Retina (tissue), 1 donor: Measurements from ENCODE around the gene VRK2.
"Not testable (repeated sequence)": the region's sequence is repeated elsewhere in the genome, so short reads cannot be mapped to it uniquely, and the experiment has no call there.

Experiments
- DNase-seq: peaks from one replicate; pipeline ENCODE4 v3.0.0-alpha.2; 2016

Gene VRK2

DNA sequence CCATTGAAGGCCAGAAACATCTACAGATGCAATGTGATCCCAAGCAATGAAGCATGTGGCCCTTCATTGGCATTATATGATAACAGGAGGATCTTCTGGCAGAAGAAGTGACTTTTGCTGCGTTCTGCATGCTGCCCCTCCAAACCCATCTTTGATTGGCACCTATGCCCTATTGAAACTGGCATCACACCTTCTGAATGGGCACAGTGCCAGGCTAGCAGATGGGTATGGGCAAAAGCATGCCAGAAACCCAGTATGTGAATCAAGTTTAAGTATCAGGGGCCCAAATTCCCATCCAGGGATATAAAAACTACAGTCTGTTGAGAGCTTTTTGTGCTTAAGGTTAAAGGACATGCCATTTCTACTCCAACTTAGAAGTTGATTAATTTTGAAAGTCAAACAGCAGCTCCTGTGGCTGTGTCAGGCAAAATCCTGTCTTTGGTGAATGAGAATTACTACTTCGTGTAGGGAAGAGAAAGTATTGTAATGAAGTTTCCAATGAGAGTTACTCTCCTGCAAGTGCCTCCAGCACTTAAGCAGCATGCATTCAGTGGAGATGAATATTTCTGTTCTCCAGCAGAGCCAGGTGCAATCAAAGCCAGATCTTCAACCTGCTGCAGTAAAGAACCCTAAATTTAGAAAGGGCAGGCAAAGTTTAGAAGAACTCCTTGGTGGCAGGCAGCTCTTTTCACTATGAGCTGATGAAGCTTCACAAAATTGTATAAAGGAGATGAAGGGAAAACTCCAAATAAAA, 8.6 kb downstream of the VRK2 start:
- no peak for DNase-seq

DNA sequence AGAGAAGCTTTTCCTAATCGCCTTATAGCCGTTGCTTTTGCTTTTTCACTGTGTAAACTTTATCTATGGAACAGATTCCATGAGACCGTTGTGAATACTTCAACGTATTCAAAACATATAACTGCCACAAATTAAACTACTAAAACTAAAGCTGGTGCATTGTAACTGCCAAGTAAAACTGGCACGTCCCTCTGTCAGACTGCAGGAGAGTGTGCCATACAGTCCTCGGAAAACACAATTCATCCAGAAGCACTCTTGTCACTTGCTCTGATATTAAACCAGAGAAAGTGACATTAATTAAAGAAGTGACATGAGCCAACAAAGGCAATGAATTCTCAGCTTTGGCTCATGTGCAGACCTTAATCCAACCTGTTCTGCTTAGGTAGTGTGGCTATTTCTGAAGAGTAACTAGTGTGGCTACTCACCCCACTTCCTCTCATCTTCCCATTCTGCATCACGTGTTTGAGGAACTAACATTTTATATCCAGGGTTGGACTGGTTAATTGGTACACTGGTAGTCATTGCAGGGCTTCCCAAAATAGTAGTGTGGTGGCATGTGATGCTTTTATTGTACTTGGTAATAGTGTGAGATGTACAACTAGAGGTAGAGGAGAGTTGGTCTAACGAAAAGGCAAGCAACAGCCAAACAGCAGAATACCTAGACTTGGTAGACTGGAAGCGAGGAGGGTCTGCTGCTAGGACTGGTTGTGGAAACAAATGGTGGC, 9.7 kb downstream of the VRK2 start:
- DNase-seq, result no peak

DNA sequence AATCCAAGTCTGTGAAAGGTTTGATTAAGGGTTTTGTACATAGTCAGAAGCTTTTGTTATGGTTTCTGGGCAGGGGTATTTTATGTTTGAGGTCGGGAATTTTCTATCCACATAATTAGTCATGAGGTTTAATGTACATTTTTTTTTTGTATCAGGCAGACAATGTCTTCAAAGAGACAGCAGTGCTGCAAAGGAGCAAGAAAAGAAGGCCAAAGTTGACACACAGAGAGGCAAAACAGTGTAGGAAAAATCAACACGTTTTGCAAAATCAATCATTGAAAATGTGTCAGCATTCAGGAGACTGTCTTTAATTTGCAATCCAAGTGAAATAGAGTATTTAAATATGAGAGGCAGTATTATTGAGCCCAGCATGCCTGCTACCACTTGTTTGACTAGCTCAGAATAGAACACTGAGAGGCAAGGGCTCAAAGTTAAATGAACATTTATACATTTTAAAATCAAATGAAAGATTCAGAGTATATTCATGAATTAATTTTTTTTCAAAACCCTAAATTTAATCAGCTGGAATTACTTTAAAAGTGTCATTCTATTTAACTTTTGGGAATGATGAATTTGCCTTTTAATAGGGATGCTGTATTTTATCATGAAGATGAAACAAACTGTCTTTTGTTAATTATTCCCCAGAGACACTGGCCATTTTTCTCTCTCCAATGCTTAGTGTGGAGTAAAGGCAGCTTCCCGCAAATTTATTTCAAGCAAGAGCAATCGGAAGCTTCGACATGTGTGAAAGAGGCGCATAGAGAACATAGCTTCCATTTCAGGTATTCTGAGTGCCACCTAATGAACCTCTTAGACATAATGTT, 11.3 kb downstream of the VRK2 start:
- no peak for DNase-seq

DNA sequence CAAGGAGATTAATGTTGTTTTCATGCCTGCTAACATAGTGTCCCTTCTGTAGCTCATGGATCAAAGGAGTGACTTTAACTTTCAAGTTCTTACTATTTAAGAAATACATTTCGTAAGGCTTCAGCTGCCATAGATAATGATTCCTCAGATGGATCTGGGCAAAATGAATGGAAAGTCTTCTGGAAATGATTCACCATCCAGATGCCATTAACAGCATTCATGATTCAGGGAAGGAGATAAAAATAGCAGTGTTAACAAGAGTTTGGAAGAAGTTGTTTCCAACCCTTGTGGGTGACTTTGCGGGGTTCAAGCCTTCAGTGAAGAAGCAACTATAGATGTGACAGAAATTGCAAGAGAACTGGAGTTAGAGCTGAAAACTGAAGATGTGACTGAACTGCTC, 17.0 kb downstream of the VRK2 start:
- DNase-seq, result no peak

DNA sequence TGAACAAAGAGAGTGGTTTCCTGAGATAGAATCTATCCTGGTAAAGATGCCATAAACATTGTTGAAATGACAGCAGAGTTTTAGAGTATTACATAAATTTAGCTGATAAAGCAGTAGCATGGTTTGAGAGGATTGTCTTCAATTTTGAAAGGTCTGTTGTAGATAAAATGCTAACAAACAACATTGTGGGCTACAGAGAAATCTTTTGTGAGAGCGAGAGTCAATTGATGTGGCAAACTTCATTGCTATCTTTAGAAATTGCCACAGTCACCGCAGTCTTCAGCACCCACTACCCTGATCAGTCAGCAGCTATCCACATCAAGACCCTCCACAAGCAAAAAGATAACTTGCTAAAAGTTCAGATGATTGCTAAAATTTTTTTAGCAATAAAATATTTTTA, 17.5 kb downstream of the VRK2 start:
- DNase-seq, result no peak

DNA sequence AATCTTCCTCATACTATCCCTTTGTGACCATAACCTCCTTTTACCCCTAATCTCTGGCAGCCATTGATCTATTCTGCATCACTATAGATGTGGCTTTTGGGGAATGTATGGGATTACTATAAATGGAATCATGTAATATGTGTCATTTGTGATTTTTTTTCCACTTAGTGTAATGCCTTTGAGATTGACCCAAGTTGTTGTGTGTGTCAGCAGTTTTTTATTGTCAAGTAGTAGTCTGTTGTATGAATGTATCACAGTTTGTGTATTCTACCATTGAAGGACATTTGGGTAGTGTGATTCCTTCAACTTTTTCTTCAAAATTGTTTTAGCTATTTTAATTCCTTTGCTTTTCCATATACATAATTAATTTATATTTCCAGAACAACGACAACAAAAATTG, 18.6 kb downstream of the VRK2 start:
- DNase-seq, result no peak

DNA sequence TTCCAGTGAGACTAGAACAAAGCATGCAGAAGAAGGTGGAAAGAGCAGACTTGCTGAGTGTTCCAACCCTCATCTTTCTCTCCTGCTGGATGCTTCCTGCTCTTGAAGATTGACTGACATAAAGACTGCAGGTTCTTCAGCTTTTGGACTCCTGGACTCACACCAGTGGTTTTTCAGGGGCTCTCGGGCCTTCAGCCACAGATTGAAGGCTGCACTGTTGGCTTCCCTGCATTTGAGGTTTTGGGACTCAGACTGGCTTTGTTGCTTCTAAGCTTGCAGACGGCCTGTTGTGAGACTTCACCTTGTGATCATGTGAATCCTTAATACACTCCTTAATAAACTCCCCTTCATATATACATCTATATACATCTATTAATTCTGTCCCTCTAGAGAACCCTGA, 20.4 kb downstream of the VRK2 start:
- DNase-seq, result no peak

DNA sequence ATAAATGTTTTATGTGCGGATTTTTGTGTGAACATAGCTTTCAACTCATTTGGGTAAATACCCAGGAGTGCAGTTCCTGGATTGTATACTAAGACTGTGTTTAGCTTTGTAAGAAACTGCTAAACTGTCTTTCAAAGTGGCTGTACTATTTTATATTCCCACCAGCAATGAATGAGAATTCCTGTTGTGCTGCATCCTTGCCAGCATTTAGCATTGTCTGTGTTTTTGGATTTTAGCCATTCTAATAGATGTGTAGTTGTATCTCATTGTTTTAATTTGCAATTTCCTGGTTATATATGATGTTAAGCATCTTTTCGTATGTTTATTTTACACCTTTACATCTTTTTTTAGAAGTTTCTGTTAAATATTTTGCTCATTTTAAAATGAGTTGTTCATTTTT, 24.2 kb downstream of the VRK2 start:
- DNase-seq, result no peak

DNA sequence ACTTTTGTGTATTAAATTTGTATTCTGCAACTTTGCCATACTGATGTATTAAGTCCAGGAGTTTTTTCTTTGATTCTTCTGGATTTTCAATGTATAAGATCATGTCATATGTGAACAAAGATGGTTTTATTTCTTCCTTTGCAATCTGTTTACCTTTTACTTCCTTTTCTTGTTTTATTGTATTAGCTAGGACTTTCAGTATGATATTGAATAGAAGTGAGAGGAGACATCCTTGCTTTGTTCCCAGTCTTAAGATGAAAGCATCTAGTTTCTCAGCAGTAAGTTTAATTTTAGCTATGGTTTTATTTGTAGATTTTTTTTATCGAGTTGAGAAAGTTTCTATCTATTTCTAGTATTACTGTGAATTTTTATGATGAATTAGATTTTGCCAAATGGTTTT, 25.5 kb downstream of the VRK2 start:
- no peak for DNase-seq

DNA sequence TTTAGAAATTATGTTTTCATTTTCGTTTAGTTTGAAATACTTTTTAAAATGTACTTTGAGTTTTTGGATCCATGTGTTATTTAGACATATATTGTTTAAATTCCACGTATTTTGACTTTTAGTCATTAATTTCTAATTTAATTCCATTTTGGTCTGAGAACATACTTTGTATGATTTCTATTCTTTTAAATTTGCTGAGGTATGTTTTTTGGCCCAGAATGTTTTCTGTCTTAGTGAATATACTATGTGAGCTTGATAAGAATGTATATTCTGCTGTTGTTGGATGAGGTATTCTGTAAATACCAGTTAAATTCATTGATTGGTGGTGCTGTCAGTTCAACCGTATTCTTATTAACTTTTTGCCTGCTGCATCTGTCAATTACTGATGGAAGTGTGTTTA, 26.4 kb downstream of the VRK2 start:
- no peak for DNase-seq

DNA sequence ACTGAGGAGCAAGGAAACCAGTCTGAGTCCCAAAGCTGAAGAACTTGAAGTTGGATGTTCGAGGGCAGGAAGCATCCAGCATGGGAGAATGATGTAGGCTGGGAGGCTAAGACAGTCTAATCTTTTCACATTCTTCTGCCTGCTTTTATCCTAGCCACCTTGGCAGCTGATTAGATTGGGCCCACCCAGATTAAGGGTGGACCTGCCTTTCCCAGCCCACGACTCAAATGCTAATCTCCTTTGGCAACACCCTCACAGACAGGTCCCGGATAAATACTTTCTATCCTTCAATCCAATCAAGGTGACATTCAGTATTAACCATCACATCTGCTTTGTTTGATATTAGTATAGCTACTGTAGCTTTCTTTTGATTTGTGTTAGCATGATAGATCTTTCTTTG, 27.1 kb downstream of the VRK2 start:
- no peak for DNase-seq

DNA sequence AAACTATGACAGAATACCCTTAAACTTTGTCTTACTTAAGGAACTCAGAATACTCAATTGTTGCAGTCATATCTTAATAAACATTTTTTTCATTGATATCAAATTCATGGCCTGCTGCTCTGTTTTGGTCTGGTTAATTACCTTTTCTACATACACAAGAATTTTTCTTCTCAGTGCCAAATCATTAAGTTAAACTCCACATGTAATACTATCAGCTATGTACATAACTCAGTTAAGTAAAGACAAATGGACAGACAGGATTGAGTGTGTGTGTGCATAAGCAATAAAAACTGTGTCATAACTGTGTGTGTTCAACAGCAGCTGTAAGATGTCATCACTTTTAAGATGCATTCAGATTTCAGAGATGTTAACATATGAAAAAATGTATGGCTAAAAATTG, 34.4 kb downstream of the VRK2 start:
- no peak for DNase-seq

DNA sequence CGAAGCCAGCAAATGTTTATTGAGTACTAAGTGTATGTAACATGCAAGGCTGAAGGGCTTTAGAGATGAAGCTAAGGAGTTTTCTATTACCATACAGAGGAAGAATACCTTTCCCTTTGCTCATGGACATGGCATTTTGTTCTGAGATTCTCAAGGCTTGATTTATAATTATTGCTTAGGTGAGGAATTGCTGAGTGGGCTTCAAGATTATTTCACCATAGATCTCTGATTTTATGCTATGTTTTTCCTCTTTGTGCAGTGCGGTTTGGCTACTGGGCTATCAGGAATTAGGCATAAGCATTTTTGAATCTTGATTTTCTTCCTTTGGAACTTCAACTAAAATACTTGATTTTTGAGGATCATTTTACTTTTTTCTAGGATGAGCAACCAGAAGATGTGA, 42.5 kb downstream of the VRK2 start:
- DNase-seq, result no peak

DNA sequence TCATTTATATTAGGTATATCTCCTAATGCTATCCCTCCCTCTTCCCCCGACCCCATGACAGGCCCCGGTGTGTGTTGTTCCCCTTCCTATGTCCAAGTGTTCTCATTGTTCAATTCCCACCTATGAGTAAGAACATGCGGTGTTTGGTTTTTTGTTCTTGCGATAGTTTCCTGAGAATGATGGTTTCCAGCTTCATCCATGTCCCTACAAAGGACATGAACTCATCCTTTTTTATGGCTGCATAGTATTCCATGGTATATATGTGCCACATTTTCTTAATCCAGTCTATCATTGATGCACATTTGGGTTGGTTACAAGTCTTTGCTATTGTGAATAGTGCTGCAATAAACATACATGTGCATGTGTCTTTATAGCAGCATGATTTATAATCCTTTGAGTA, 46.2 kb downstream of the VRK2 start:
- DNase-seq, result not testable (repeated sequence)

DNA sequence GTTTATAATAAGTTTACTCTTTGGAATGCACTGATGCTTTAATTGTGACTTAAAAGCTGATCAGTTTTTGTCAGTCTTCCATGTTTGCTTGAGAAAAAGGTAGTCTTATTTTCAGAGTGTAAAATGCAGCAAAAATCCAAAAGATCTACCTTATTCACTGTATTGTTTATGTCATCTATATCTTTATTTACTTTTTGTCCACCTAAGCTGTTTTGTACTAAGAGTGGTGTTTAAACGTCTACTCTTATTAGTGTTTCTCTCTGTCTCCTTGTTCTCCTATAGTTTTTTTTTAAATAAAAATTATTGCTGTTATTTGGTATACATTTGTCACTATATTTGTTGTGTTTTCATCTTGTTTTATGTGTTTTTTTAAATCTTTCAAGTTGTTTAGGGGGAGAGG, 50.4 kb downstream of the VRK2 start:
- DNase-seq, result no peak

DNA sequence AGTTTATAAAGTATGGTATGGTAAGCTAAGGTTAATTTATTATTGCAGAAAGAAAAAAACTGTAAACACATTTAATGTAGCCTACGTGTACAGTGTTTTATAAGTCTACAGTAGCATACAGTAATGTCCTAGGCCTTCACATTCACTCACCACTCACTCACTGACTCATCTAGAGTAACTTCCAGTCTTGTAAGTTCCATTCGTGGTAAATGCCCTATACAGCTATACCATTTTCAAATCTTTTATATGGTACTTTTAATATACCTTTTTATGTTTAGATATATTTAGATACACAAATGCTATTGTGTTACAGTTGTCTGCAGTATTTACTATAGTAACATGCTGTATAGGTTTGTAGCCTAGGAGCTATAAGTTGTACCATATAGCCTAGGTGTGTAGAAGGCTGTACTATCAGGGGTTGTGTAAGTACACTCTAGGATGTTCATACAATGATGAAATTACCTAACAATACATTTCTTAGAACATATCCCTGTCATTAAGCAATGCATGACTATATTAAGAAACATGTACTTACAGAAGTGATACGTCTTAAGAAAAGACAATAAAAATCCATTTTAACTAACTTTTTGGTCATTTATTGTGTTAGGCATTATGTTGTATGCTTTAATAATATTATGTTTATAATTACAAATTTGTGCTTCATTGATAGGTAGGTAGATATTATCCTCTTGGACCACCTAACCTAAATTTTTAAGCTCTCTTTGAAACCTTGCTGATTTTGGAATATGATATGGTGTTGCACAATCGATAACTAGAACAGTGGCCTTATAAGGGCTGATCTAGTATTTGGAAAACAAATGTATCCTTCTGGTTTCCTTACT, 51.9 kb downstream of the VRK2 start:
- DNase-seq, result no peak

DNA sequence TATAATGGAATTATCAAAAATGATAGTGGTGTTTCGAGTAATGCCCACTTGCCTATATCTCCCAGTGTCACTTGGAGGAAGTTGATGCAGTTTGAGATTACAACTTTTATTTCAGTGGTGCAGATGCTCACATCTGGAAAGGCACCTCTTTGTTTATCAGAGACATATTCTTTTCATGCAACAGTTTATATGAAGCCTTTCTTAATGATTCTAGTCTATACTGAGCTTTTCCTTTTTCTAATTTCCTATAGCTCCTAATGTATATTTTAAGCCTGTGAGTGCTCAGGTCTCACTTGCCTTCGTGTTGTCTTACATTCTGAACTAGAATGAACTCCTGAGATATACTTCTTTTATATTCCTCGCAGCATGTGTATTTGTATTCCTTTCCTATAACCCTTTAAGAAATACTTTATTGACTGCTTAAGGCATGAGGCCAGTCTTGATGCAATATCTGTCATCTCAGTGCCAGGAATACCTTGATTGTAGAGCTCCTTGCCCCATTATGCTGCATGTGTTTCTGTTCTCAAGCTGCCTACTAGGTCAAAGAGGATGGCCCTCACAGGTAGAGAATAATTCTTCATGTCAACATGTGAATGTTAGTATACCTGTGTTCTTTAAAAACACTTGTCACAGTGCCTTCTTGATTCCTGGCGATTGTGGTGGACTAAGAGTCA, 52.6 kb downstream of the VRK2 start:
- no peak for DNase-seq

DNA sequence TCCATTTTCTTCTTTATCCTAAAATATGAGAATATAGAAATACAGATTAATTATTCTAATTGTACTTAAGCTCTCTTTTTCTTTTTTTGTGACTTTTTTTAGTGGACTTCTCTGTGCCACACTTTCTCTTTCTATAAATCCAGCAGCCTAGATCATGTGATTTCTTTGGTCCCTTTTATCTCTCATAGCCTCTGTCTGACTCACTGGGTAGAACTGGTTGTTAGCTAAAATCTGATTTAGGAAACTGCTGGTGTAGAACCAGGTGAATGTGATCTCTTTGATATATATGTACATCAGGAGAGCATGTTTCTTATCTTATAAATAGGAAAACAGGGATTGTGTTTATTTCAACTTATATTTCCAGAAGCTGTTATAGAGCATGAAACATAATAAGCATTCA, 54.9 kb downstream of the VRK2 start:
- DNase-seq, result no peak

DNA sequence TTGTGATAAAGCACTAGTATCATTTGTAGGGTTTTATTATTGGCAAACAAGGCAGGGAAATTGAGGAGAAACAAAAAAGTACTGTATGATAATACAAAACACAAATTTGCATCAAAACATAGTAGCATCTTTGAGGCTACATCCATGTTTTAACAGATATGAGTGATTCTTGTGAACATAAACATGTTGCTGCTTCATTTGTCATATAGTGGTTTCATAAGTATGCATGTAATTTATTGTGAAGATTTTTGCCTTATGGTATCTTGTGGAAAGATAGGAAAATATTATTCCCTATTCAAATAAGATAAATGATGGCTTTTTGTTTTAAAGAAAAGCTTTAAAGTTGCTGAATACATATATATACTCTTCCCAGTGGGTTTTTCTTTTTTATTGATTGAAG, 60.3 kb downstream of the VRK2 start:
- no peak for DNase-seq

DNA sequence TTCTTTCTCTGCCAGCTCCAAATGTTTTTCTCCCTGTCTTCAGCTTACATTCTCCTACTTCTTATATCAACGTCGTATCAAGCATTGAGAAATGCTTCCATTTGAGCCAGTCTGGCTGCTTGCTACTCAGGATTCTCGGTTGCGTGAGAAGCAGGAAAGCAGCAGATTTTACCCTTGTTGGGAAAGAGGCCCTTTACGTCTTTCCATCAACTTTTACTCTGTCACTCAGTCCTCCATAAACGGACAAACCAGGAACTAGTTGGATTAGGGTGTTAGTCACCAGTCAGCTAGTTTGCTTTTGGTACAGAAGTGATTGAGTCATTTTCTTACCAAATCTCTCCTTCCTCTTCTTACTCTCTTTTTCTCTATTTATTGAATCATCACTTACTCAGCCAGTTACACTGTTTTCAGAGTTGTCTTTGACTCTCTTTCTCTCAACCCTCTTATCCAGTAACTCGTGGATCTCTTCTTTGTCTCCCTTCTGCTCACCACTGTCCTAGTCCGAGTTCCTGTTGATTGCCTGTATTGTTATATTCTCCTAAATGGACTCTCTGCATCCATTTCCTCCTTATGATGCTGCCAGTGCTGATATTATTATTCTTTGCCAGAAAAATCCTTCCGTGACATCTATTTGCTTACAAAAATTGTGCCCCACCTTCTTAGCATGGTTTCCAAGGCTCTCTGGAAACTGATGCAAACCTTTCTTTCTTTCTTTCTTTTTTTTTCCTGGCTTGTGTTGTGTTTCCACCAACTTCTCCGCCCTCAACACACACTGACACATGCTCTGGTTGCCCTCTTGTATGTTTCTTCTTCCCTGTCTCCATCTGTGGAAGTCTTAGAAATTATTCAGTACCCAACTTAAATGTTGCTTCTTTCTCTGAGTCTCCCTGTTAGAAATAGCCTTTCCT, 61.5 kb downstream of the VRK2 start:
- no peak for DNase-seq

DNA sequence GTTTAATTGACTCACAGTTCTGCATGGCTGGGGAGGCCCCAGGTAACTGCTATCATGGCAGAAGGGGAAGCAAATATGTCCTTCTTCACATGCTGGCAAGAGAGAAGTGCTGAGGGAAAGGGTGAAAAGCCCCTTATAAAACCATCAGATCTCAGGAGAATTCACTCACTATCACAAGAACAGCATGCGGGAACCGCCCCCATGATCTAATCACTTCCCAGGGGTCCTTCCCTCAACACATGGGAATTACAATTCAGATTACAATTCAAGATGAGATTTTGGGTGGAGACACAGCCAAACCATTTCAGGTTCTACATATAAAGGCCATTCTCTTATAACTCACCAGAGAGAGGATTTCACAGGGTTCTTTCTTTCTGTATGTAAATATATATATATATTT, 62.9 kb downstream of the VRK2 start:
- no peak for DNase-seq
